Superior temporal gyrus (tissue), 1 donor: ENCODE results near the gene FLT3LG.
"Not testable (repeated sequence)": the region's sequence is repeated elsewhere in the genome, so short reads cannot be mapped to it uniquely, and the experiment has no call there.

Experiments
- DNase-seq: peaks from one replicate; pipeline ENCODE4 v3.0.0-alpha.2; 2016; ENCODE audit errors: extremely low spot score

FLT3LG gene

GRCh38 chr19:49440439-49441209 is 33.4 kb upstream of the FLT3LG start:
- DNase-seq = no peak

GRCh38 chr19:49441210-49441959 is 32.6 kb upstream of the FLT3LG start, which contains the start of gene SLC17A7:
TSS of gene SLC17A7 (minus strand) at chr19:49441527. CDS start at chr19:49441379, 148 bp downstream.
- no peak for DNase-seq

- DNase-seq = no peak
These were observed 32.1 kb upstream of the FLT3LG start for GRCh38 chr19:49441960-49442350.

GRCh38 chr19:49442354-49442753 is 31.7 kb upstream of the FLT3LG start:
- DNase-seq = no peak

- DNase-seq = no peak
These were observed 31.1 kb upstream of the FLT3LG start for GRCh38 chr19:49442771-49443365.

- peak; percentile 96 for DNase-seq
These were observed 30.5 kb upstream of the FLT3LG start for GRCh38 chr19:49443366-49444099.

- not testable (repeated sequence) for DNase-seq
These were observed 29.8 kb upstream of the FLT3LG start for GRCh38 chr19:49444100-49444700.

- no peak for DNase-seq
These were observed 28.0 kb upstream of the FLT3LG start for GRCh38 chr19:49445997-49446396.

GRCh38 chr19:49447485-49448431 is 26.3 kb upstream of the FLT3LG start:
- no peak for DNase-seq

GRCh38 chr19:49448432-49448786 is 25.6 kb upstream of the FLT3LG start:
- DNase-seq = no peak

- no peak for DNase-seq
These were observed 23.6 kb upstream of the FLT3LG start for GRCh38 chr19:49450405-49450804.

- peak; percentile 99 for DNase-seq
These were observed 22.4 kb upstream of the FLT3LG start, which contains the start of gene PIH1D1 for GRCh38 chr19:49451430-49452181. TSS of gene PIH1D1 (minus strand) at chr19:49451814. CDS start at chr19:49451574, 240 bp downstream.

- peak; percentile 99 for DNase-seq
These were observed 20.8 kb upstream of the FLT3LG start, which contains the start of gene ALDH16A1 for GRCh38 chr19:49453013-49453756. TSS of gene ALDH16A1 (plus strand) at chr19:49453225. CDS start at chr19:49453332, 107 bp downstream.

- DNase-seq = no peak
These were observed 20.2 kb upstream of the FLT3LG start for GRCh38 chr19:49453757-49454240.

- DNase-seq = no peak
These were observed 18.2 kb upstream of the FLT3LG start for GRCh38 chr19:49455773-49456172.

GRCh38 chr19:49456326-49456725 is 17.7 kb upstream of the FLT3LG start:
- DNase-seq = no peak

GRCh38 chr19:49458567-49458903 is 15.5 kb upstream of the FLT3LG start:
- DNase-seq = no peak

- no peak for DNase-seq
These were observed 14.6 kb upstream of the FLT3LG start for GRCh38 chr19:49459388-49459787.

- DNase-seq = not testable (repeated sequence)
These were observed 12.9 kb upstream of the FLT3LG start for GRCh38 chr19:49461130-49461529.
